ENCODE measurements around the gene SLC25A6. TPM values are rescaled to one million over a fixed set of nuclear protein-coding genes. Genes with fewer than 3 reads are reported as not detected.

Gene SLC25A6
- total RNA-seq, 2 donors from 2014 or later: 109 to 157 TPM

DNA sequence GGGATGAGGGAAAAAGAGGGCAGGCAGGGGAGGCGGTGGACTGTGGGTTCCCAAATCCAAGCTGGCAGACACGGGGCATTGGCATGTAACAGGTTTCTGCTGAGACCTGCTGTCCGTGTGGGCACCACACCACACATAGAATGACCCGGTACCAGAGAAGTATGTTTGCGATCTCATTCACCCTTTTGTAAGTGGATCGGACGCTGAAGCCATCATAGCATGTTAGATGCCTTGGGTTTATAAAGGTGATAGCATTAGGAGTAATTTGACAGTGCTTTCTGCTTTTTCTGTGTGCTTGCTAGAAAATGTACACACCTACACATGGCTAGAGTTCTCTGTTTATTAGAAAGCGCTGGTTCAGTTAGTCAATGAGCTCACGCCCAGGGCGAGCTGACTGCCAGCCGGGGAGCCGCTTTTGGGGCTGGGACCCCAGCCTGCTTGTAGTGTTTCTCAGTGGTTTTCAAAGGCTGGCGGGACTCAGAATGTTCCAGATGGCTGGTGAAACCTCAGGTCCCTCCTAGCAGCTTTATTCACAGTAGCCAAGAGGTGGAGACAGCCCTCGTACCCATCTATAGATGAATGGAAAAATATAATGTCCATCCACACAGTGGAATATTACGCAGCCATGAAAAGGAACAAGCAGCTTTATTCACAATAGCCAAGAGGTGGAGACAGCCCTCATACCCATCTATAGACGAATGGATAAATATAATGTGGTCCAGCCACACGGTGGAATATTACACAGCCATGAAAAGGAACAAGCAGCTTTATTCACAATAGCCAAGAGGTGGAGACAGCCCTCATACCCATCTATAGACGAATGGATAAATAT lies 54.7 kb downstream of the SLC25A6 start:
- TF ChIP-seq, protein P1, sequence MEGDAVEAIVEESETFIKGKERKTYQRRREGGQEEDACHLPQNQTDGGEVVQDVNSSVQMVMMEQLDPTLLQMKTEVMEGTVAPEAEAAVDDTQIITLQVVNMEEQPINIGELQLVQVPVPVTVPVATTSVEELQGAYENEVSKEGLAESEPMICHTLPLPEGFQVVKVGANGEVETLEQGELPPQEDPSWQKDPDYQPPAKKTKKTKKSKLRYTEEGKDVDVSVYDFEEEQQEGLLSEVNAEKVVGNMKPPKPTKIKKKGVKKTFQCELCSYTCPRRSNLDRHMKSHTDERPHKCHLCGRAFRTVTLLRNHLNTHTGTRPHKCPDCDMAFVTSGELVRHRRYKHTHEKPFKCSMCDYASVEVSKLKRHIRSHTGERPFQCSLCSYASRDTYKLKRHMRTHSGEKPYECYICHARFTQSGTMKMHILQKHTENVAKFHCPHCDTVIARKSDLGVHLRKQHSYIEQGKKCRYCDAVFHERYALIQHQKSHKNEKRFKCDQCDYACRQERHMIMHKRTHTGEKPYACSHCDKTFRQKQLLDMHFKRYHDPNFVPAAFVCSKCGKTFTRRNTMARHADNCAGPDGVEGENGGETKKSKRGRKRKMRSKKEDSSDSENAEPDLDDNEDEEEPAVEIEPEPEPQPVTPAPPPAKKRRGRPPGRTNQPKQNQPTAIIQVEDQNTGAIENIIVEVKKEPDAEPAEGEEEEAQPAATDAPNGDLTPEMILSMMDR (IDR thresholded peaks at IDR 0.05): no peak
- peak overlapping the region; percentile 35 to 45 for H3K4me3 ChIP-seq
- H3K9me3 ChIP-seq: peaks cover 0 to 13% of the 10 kb centered on the region in 2 donors
- H3K27ac ChIP-seq: peak overlapping the region; percentile 60 to 66
- peaks cover 0 to 7% of the 10 kb centered on the region in 2 donors for H3K4me1 ChIP-seq
- H3K27me3 ChIP-seq: no peaks in the 10 kb centered on the region
- no peaks in the 10 kb centered on the region for H3K36me3 ChIP-seq
- DNase-seq (ENCODE audit: low spot score): no peak

DNA sequence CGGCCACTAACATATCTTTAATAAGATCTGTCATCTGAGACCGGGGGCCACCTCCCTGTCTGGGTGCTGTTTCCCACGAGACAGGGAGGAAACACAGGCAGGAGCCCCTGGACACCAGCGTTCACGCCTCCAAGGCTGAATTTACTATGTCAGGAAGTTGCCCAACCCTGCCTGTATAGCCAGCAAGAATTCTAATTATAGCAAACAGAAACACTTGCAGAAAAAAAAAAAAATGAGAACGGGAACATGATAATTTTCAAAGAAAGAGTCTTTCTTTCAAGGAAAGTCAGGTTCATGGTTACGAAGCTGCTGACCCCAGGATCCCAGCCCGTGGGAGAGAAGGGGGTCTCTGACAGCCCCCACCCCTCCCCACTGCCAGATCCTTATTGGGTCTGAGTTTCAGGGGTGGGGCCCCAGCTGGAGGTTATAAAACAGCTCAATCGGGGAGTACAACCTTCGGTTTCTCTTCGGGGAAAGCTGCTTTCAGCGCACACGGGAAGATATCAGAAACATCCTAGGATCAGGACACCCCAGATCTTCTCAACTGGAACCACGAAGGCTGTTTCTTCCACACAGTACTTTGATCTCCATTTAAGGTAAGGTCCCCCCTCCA lies 55.5 kb downstream of the SLC25A6 start, which contains the start of gene IL3RA:
Gene IL3RA, plus strand, starts transcription at position 455 of the 613 bp plus-strand sequence. CDS start 4,981 bp downstream, outside the sequence.
- Histone ChIP-seq H3K4me3 (peak within 1 kb of the TSS; percentile 35 to 45), H3K9me3 (peaks cover 0 to 13% of the 10 kb centered on the region in 2 donors), H3K27ac (peak within 1 kb of the TSS; percentile 60 to 66), H3K4me1 (peaks cover 0 to 7% of the 10 kb centered on the region in 2 donors), H3K27me3 (no peaks in the 10 kb centered on the region), H3K36me3 (no peaks in the 10 kb centered on the region)
- DNase-seq (ENCODE audit: low spot score): no peak
- TF ChIP-seq, protein P1 (IDR thresholded peaks at IDR 0.05): no peak

Other genes with a start within 250 kb of the SLC25A6 start
- gene CRLF2, start 179.5 kb downstream of the SLC25A6 start, total RNA-seq: not detected
- 1 to 10 TPM in 1 of 2 donors, under 1 TPM in 1; 0.26 to 3.1 TPM for gene CSF2RA, start 123.3 kb downstream of the SLC25A6 start, total RNA-seq
- 1 to 10 TPM; 2.4 to 3.2 TPM for gene IL3RA, start 55.3 kb downstream of the SLC25A6 start, total RNA-seq
- gene ASMTL, start 60.8 kb upstream of the SLC25A6 start, total RNA-seq: 10 to 100 TPM; 20.1 to 31.9 TPM
- gene P2RY8, start 145.1 kb upstream of the SLC25A6 start, total RNA-seq: 1 to 10 TPM in 1 of 2 donors, under 1 TPM in 1; 0.93 to 1.3 TPM
- 10 to 100 TPM; 16.0 to 19.3 TPM for gene AKAP17A, start 199.5 kb upstream of the SLC25A6 start, total RNA-seq
- gene ASMT, start 222.9 kb upstream of the SLC25A6 start, total RNA-seq: not detected

All from right atrium auricular region (tissue), 2 donors.